Fibroblast of lung (primary cell): ENCODE measurements around the gene CC2D2A. TPM values are rescaled to one million over a fixed set of nuclear protein-coding genes. Genes with fewer than 3 reads are reported as not detected.

ENCODE experiments used
- DNase-seq, 2 donors: peaks; one replicate each; pipeline versions ENCODE4 v3.0.0 to v3.0.0-alpha.2; 2010; ENCODE audit warnings: low read depth in 2 of 2
- H2AFZ ChIP-seq: 2 replicates; pipeline ENCODE4 v1.5.1; 2012; ENCODE audit warnings: low read length, control low read depth, inconsistent platforms
- H3K27ac ChIP-seq: 2 replicates; pipeline ENCODE4 v1.5.1; 2011; ENCODE audit warnings: low read length, control low read depth; ENCODE audit not compliant: insufficient read depth
- H3K27me3 ChIP-seq: 2 replicates; pipeline ENCODE4 v1.5.1; 2011; ENCODE audit warnings: mild to moderate bottlenecking, low read length; ENCODE audit not compliant: control insufficient read depth, insufficient read depth
- H3K36me3 ChIP-seq: 2 replicates; pipeline ENCODE4 v1.5.1; 2011; ENCODE audit warnings: low read length; ENCODE audit not compliant: control insufficient read depth, insufficient read depth
- H3K4me1 ChIP-seq: 2 replicates; pipeline ENCODE4 v1.5.1; 2011; ENCODE audit warnings: low read length; ENCODE audit not compliant: control insufficient read depth, insufficient read depth; ENCODE audit errors: extremely low read depth
- H3K4me2 ChIP-seq: 2 replicates; pipeline ENCODE4 v1.5.1; 2011; ENCODE audit warnings: low read length, control low read depth; ENCODE audit not compliant: insufficient read depth; ENCODE audit errors: extremely low read depth
- H3K4me3 ChIP-seq, 4 experiments: fragments of 200-600 bp in 1 of 4; sonication (generic) in 1 of 4; replicated peaks in 1 of 4; 2 replicates each; pipeline ENCODE4 v1.5.1; 2011 to 2016; ENCODE audit warnings: low read length in 4 of 4, low read depth in 3 of 4, mild to moderate bottlenecking in 3 of 4, control low read depth in 2 of 4, inconsistent platforms in 1 of 4, mixed read lengths in 1 of 4; ENCODE audit not compliant: insufficient read depth in 1 of 4; ENCODE audit errors: control extremely low read depth in 1 of 4
- H3K79me2 ChIP-seq: 2 replicates; pipeline ENCODE4 v1.5.1; 2012; ENCODE audit warnings: mild to moderate bottlenecking, low read length, inconsistent platforms; ENCODE audit not compliant: control insufficient read depth, insufficient read depth
- H3K9ac ChIP-seq: 2 replicates; pipeline ENCODE4 v1.5.1; 2011; ENCODE audit warnings: mild to moderate bottlenecking, low read length, control low read depth; ENCODE audit not compliant: insufficient read depth
- H3K9me3 ChIP-seq: 2 replicates; pipeline ENCODE4 v1.5.1; 2012; ENCODE audit warnings: low read depth, low read length; ENCODE audit not compliant: control insufficient read depth, insufficient read depth
- H4K20me1 ChIP-seq: 2 replicates; pipeline ENCODE4 v1.5.1; 2011; ENCODE audit warnings: low read length; ENCODE audit not compliant: control insufficient read depth, insufficient read depth; ENCODE audit errors: extremely low read depth
- EZH2 ChIP-seq: IDR thresholded peaks from 2 replicates; pipeline ENCODE4 v1.5.1; 2012; ENCODE audit warnings: low read length, control low read depth, mild to moderate bottlenecking; ENCODE audit errors: missing control alignments
- polyA plus RNA-seq, 2 donors: library from polyadenylated mRNA; depleted of rRNA in 1 of 2; stranded (reverse) in 1 of 2; unstranded in 1 of 2; fragments of >200 nt; gene quantifications; 2 replicates each; pipeline ENCODE4 v1.2.1, GENCODE V29; 2011 to 2012; ENCODE audit warnings: missing spikeins in 1 of 2
- total RNA-seq: library from RNA; depleted of rRNA; stranded (reverse); fragments of >200 nt; gene quantifications from 2 replicates; pipeline ENCODE4 v1.2.1, GENCODE V29; 2014
- TF ChIP-seq, protein P1 (sequence below), 2 donors: IDR thresholded peaks in 1 of 2; conservative IDR thresholded peaks in 1 of 2; 1 replicate in 1 of 2; 2 replicates in 1 of 2; pipeline ENCODE4 v1.5.1; 2011 to 2012; ENCODE audit warnings: low read length in 2 of 2, control low read depth in 1 of 2, inconsistent platforms in 1 of 2, low read depth in 1 of 2, mild to moderate bottlenecking in 1 of 2

CC2D2A gene
- total and polyA plus RNA-seq, 2 donors (not counting 1 experiment from before 2014, with no cell fraction given), result 30.9 to 41.6 TPM

DNA sequence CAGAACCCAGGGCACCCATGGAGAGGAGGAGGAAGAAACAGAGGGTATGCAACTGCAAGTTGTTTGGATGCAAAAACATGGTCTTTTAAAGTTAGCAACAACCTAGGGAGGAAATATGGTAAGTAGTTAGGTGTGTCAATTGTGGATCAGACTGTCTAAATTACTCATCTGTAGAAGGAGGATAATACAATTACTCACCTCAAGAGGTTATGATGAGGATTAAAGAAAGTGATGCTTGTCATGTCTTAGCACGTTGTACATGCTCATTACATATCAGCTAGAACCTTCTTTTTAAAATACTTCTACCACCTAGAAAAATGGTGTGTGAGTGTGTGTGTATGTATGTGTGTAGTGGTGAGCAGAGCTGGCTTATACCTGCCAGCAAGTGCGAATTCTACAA lies 44.2 kb upstream of the CC2D2A start:
- H3K79me2 ChIP-seq, result no peaks in the 10 kb centered on the region
- no peaks in the 10 kb centered on the region for H3K4me1 ChIP-seq
- no peaks in the 10 kb centered on the region for H3K27me3 ChIP-seq
- H3K4me3 ChIP-seq, result no peak overlapping the region
- H3K27ac ChIP-seq, result no peak overlapping the region
- no peak for DNase-seq
- H2AFZ ChIP-seq, result no peak overlapping the region
- no peaks in the 10 kb centered on the region for H3K9me3 ChIP-seq
- TF ChIP-seq, protein P1, sequence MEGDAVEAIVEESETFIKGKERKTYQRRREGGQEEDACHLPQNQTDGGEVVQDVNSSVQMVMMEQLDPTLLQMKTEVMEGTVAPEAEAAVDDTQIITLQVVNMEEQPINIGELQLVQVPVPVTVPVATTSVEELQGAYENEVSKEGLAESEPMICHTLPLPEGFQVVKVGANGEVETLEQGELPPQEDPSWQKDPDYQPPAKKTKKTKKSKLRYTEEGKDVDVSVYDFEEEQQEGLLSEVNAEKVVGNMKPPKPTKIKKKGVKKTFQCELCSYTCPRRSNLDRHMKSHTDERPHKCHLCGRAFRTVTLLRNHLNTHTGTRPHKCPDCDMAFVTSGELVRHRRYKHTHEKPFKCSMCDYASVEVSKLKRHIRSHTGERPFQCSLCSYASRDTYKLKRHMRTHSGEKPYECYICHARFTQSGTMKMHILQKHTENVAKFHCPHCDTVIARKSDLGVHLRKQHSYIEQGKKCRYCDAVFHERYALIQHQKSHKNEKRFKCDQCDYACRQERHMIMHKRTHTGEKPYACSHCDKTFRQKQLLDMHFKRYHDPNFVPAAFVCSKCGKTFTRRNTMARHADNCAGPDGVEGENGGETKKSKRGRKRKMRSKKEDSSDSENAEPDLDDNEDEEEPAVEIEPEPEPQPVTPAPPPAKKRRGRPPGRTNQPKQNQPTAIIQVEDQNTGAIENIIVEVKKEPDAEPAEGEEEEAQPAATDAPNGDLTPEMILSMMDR (conservative IDR thresholded peaks at IDR 0.05 in 1 of 2, IDR thresholded peaks at IDR 0.05 in 1 of 2; ENCODE audit: low read depth in 1 of 2, low read length in 2 of 2), result no peak
- TF ChIP-seq EZH2, result no peak
- H3K4me2 ChIP-seq, result no peak overlapping the region
- no peaks in the 10 kb centered on the region for H3K36me3 ChIP-seq
- H3K9ac ChIP-seq, result no peak overlapping the region
- no peaks in the 10 kb centered on the region for H4K20me1 ChIP-seq

DNA sequence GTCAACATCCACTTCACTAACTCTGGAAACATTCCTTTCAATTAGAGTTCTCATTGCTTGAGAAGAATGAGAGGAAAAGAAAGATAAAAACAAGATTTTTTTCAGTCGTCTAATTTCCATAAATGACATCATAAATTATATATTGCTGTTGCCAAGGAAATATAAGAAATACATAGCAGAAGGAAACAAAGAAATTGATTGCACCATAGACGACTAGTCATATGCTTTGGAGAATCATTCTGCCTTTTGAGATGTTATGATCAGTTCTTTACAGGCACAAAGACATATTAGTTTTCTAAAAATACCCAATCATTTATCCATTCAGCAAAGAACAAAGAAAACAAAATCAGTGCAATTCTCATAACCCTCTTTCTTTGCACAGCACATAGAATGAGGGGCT lies 42.5 kb upstream of the CC2D2A start:
- no peak for TF ChIP-seq EZH2
- TF ChIP-seq, protein P1 (conservative IDR thresholded peaks at IDR 0.05 in 1 of 2, IDR thresholded peaks at IDR 0.05 in 1 of 2; ENCODE audit: low read depth in 1 of 2, low read length in 2 of 2), result no peak
- Histone ChIP-seq H3K79me2 (no peaks in the 10 kb centered on the region), H2AFZ (no peak overlapping the region), H3K27ac (no peak overlapping the region), H3K4me3 (no peak overlapping the region), H3K9ac (no peak overlapping the region), H3K4me1 (no peaks in the 10 kb centered on the region), H3K36me3 (no peaks in the 10 kb centered on the region), H4K20me1 (no peaks in the 10 kb centered on the region), H3K9me3 (no peaks in the 10 kb centered on the region), H3K27me3 (no peaks in the 10 kb centered on the region), H3K4me2 (no peak overlapping the region)
- peak; percentile 19 to 58 for DNase-seq

DNA sequence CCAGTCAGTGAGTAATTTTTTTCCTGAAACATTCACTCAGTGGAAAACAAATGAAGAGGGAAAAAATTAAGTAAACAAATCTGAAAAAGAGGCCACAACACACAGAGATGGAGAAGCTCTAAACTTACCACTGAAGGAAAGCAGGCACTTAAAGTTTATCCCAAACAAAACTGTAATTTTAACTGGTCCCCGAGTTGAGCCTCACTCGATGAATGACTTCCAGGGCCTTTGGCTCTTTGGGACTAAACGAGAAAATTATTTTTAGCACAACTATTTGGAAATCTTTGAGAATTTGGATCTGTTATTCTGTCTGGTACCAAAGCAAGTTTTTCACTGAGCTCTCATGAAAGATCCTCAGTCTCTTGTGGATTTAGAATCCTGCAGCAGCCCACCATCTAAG lies 42.0 kb upstream of the CC2D2A start, which contains the start of gene C1QTNF7:
Gene C1QTNF7 (plus strand): TSS at position 333 of the 400 bp plus-strand sequence. CDS start 7,711 bp downstream, outside the sequence.
- no peak within 1 kb of the TSS for H3K9ac ChIP-seq
- H4K20me1 ChIP-seq, result no peaks in the 10 kb centered on the region
- no peak within 1 kb of the TSS for H3K27ac ChIP-seq
- H3K4me2 ChIP-seq, result no peak within 1 kb of the TSS
- peak within 1 kb of the TSS; percentile 1 for H2AFZ ChIP-seq
- H3K4me1 ChIP-seq, result no peaks in the 10 kb centered on the region
- no peaks in the 10 kb centered on the region for H3K9me3 ChIP-seq
- H3K79me2 ChIP-seq, result no peaks in the 10 kb centered on the region
- no peaks in the 10 kb centered on the region for H3K27me3 ChIP-seq
- no peak within 1 kb of the TSS for H3K4me3 ChIP-seq
- H3K36me3 ChIP-seq, result no peaks in the 10 kb centered on the region
- DNase-seq, result peak in 1 of 2 donors; percentile 35
- no peak for TF ChIP-seq EZH2
- TF ChIP-seq, protein P1 (conservative IDR thresholded peaks at IDR 0.05 in 1 of 2, IDR thresholded peaks at IDR 0.05 in 1 of 2; ENCODE audit: low read depth in 1 of 2, low read length in 2 of 2), result no peak
